Measurements from ENCODE around the gene TNS3. TPM values are rescaled to one million over a fixed set of nuclear protein-coding genes. Genes with fewer than 3 reads are reported as not detected.

TNS3 gene
- total RNA-seq, 1 donor from 2014 or later: 30.3 TPM

DNA sequence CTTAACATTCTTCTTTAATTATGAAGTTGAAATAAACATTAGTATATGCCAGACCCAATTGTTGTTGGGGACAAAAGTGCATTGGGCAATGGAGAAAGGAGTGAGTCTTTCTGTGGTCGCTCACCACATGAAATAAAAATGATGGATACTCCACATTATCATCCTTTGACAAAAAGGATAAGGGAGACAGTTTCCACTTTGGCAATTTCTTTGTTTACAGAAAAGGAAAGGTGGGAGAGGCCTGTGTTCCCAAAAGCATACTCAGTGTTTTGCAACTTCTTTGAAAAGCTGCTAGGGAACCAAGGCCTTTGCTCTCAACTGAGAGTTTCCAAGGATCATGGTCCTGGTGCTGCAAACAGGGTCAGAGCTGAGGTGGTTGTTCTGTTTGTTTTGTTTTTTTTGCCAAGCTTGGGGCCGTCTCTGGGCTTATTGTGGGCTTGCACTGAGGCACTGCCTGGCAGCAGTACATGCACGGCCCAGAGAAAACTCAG lies 341.9 kb downstream of the TNS3 start:
- Mint-ChIP-seq H3K9me3 (no peaks in the 10 kb centered on the region), H3K27me3 (no peaks in the 10 kb centered on the region)
- POLR2A ChIA-PET: no interaction called here

DNA sequence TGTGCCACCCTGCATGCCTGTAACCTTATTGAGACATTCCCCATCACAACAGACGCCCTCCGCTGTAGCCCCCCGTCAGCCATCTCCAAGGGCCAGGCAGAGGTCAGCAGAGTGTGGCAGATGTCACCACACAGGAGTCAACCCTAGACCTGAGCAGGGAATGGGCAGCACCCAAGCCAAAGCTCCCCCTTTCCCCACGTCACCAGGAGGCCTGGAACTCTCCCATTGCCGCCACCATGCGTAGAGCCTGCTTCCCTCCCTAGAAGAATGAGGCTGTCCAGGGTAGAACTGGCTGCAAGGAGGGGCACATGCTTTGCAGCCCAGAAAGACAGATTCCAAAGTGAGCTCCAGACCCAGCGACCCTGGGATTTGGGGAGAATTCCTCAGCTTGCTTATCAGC lies 342.9 kb downstream of the TNS3 start:
- intact Hi-C loops (cut with micrococcal nuclease): no loop called here
- no peak overlapping the region for H3K27ac Mint-ChIP-seq
- DNase-seq (no peak), ATAC-seq (ENCODE audit: low read depth) (no peak)
- no peaks in the 10 kb centered on the region for H3K4me1 Mint-ChIP-seq
- no peak overlapping the region for H3K4me3 Mint-ChIP-seq
- CTCF ChIA-PET: no interaction called here
- no peaks in the 10 kb centered on the region for H3K36me3 Mint-ChIP-seq (ENCODE audit: low read depth)
- H3K27me3 Mint-ChIP-seq: no peaks in the 10 kb centered on the region
- POLR2A ChIA-PET: no interaction called here
- TF ChIP-seq, protein P1, sequence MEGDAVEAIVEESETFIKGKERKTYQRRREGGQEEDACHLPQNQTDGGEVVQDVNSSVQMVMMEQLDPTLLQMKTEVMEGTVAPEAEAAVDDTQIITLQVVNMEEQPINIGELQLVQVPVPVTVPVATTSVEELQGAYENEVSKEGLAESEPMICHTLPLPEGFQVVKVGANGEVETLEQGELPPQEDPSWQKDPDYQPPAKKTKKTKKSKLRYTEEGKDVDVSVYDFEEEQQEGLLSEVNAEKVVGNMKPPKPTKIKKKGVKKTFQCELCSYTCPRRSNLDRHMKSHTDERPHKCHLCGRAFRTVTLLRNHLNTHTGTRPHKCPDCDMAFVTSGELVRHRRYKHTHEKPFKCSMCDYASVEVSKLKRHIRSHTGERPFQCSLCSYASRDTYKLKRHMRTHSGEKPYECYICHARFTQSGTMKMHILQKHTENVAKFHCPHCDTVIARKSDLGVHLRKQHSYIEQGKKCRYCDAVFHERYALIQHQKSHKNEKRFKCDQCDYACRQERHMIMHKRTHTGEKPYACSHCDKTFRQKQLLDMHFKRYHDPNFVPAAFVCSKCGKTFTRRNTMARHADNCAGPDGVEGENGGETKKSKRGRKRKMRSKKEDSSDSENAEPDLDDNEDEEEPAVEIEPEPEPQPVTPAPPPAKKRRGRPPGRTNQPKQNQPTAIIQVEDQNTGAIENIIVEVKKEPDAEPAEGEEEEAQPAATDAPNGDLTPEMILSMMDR (IDR thresholded peaks at IDR 0.05): no peak
- H3K9me3 Mint-ChIP-seq: no peaks in the 10 kb centered on the region

More for the DNA sequence above, 341.9 kb downstream of the TNS3 start:
- intact Hi-C loops (cut with micrococcal nuclease): no loop called here
- TF ChIP-seq, protein P1 (IDR thresholded peaks at IDR 0.05): no peak
- no peaks in the 10 kb centered on the region for H3K4me1 Mint-ChIP-seq
- CTCF ChIA-PET: no interaction called here
- H3K27ac Mint-ChIP-seq: no peak overlapping the region
- H3K4me3 Mint-ChIP-seq: no peak overlapping the region
- no peaks in the 10 kb centered on the region for H3K36me3 Mint-ChIP-seq (ENCODE audit: low read depth)
- no peak for DNase-seq
- no peak for ATAC-seq (ENCODE audit: low read depth)

DNA sequence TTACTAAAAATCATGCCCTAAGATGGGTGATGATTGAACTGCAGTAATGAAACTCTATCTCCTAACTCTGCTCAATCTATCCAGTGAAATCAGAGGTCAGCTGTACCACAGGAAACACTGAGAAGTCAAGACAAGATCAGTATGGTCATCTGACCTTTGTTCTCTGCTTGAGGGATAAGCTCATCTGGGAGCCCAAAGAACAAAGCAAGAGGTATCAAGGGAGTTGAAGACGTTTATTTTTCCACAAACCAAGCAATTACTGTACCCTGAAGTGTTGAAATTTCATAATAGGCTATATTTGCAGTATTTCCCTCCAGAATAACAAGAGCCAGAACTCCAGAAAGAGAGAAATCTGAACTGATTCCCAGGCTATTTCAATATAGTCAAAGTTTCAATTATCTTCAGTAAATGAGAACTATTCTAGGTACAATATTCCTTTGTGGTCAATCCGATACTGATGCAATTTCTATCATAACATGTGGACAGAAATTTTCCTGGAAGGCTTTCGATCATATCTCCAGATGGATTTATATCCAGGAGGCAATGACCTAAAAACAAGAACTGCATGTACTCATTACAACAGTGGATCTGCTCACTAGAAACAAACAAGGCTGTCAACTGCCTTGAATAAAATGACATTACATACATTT lies 345.3 kb downstream of the TNS3 start:
- ATAC-seq (ENCODE audit: low read depth) (no peak), DNase-seq (no peak)
- Mint-ChIP-seq H3K4me1 (no peaks in the 10 kb centered on the region), H3K36me3 (ENCODE audit: low read depth) (no peaks in the 10 kb centered on the region), H3K4me3 (no peak overlapping the region), H3K27me3 (no peaks in the 10 kb centered on the region), H3K9me3 (no peaks in the 10 kb centered on the region), H3K27ac (no peak overlapping the region)
- CTCF ChIA-PET: no interaction called here
- POLR2A ChIA-PET: no interaction called here
- intact Hi-C loops (cut with micrococcal nuclease): no loop called here
- TF ChIP-seq, protein P1 (IDR thresholded peaks at IDR 0.05): no peak

DNA sequence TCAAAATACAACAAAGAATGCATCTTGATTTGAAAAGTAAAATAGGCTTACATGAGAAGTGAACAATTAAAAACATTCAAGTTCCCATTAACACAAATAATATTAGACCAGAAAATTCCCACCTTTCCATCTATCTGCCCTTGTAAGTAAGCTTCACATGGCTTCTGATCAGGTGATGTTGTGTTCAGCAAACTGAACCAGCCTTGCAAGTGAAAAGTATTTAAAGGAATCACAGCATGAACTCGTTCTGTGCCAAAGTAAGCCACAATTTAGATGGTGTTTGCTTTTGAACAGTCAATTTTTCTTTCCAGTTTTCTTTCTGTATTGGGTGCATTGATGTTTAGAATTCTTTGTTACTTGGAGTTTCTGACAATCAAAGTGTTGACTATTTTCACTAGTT lies 347.9 kb downstream of the TNS3 start:
- CTCF ChIA-PET: no interaction called here
- no peak for ATAC-seq (ENCODE audit: low read depth)
- POLR2A ChIA-PET: no interaction called here
- H3K4me1 Mint-ChIP-seq: no peaks in the 10 kb centered on the region
- no peak for DNase-seq
- H3K27ac Mint-ChIP-seq: no peak overlapping the region
- H3K4me3 Mint-ChIP-seq: no peak overlapping the region
- no peaks in the 10 kb centered on the region for H3K27me3 Mint-ChIP-seq
- H3K9me3 Mint-ChIP-seq: no peaks in the 10 kb centered on the region
- TF ChIP-seq, protein P1 (IDR thresholded peaks at IDR 0.05): no peak
- no peaks in the 10 kb centered on the region for H3K36me3 Mint-ChIP-seq (ENCODE audit: low read depth)
- intact Hi-C loops (cut with micrococcal nuclease): no loop called here

DNA sequence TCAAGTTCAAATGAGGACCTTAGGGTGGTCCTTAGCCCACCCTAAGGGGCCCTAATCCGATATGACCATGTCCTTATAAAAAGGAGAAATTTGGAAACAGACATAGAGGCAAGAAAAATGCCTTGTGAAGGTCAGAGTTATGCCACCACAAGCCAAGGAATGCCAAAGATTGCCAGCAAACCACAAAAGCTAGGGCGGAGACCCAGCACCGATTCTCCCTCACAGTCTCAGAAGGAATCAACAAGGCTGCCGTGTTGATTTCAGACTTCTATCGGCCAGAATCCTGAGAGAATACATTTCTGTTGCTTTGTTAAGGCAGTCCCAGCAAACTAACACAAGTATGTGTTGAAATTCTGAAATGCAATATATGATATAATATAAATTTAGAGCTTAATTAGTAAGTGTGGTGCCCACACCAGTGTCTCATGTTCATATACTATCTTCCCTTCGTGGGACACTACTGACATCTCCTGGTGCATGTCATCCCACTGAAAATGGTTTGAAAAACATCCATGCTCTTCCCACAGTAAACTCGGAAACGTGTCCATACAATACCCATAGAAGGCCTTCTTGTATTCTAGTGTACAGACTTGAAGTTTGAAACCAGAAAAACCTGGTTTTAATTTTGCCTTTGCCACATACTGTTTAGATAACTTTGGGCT lies 349.0 kb downstream of the TNS3 start:
- TF ChIP-seq, protein P1 (IDR thresholded peaks at IDR 0.05): no peak
- POLR2A ChIA-PET: no interaction called here
- no peak overlapping the region for H3K27ac Mint-ChIP-seq
- H3K27me3 Mint-ChIP-seq: no peaks in the 10 kb centered on the region
- ATAC-seq (ENCODE audit: low read depth) (no peak), DNase-seq (no peak)
- H3K4me1 Mint-ChIP-seq: no peaks in the 10 kb centered on the region
- H3K9me3 Mint-ChIP-seq: no peaks in the 10 kb centered on the region
- intact Hi-C loops (cut with micrococcal nuclease): no loop called here
- no peaks in the 10 kb centered on the region for H3K36me3 Mint-ChIP-seq (ENCODE audit: low read depth)
- CTCF ChIA-PET: no interaction called here
- no peak overlapping the region for H3K4me3 Mint-ChIP-seq

Data from activated B cell treated with CpG ODN at 0.5 μM for 24 hours (primary cell).